Hepatocyte (in vitro differentiated cells): Measurements from ENCODE around the gene OGDH.

Source experiments
- EZH2 ChIP-seq: fragments of 200-600 bp; sonication (generic); IDR thresholded peaks from 2 replicates; pipeline ENCODE4 v1.6.1; 2016; ENCODE audit warnings: antibody characterized with exemption, mild to moderate bottlenecking, borderline replicate concordance
- EZH2phosphoT487 ChIP-seq: fragments of 200-600 bp; sonication (generic); IDR thresholded peaks from one replicate; pipeline ENCODE4 v1.6.1; 2018; ENCODE audit warnings: antibody characterized with exemption, mild to moderate bottlenecking, low read depth, moderate library complexity; ENCODE audit not compliant: unreplicated experiment, severe bottlenecking
- TF ChIP-seq, protein P1 (sequence below): fragments of 200-600 bp; sonication (generic); IDR thresholded peaks from 2 replicates; pipeline ENCODE4 v1.5.1; 2016; ENCODE audit warnings: antibody characterized with exemption, mild to moderate bottlenecking; ENCODE audit not compliant: poor library complexity

DNA sequence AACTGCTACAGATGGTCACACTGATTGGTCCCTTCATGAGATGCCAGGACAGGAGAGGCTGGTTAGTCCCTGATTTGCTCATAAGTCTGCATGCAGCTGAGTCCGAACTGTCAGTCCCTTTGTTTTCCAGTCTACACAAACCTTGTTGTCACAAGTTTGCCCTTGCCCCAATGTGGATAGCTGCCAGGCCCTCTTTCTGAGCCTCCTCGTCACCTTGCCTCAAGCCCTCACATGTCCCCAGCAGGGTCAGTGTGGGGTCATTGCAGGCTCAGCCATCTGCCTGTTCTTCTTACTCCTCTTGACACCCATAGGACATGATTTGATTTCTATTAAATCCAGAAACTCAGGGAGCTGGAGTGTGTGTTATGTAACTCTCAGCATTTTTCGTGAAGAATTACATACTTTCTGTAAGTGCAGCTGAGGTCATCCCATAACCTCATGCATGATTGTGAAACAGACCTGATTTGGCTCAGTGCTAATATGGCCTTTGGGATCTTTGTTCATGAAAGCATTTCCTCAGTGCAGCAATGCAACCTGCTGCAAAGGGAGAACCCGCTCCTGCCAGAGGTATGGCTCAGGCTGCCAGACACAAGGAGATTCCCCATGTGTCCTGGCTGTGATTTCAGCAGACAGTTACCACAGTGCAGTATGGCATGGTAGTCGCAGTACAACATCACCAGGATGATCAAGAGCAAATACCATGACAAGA is 72.2 kb downstream of the OGDH start:
- TF ChIP-seq, protein P1, sequence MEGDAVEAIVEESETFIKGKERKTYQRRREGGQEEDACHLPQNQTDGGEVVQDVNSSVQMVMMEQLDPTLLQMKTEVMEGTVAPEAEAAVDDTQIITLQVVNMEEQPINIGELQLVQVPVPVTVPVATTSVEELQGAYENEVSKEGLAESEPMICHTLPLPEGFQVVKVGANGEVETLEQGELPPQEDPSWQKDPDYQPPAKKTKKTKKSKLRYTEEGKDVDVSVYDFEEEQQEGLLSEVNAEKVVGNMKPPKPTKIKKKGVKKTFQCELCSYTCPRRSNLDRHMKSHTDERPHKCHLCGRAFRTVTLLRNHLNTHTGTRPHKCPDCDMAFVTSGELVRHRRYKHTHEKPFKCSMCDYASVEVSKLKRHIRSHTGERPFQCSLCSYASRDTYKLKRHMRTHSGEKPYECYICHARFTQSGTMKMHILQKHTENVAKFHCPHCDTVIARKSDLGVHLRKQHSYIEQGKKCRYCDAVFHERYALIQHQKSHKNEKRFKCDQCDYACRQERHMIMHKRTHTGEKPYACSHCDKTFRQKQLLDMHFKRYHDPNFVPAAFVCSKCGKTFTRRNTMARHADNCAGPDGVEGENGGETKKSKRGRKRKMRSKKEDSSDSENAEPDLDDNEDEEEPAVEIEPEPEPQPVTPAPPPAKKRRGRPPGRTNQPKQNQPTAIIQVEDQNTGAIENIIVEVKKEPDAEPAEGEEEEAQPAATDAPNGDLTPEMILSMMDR = no peak
- TF ChIP-seq EZH2 = no peak
- no peak for TF ChIP-seq EZH2phosphoT487
